GM21528 (cell line): ENCODE data around the gene GLT8D2.

ENCODE experiments used
- ATAC-seq: cut with Tn5 transposase; IDR thresholded peaks from one replicate; pipeline ENCODE4 v1.9.1; 2021; ENCODE audit warnings: mild to moderate bottlenecking, moderate library complexity; ENCODE audit not compliant: unreplicated experiment, low FRiP score

The GLT8D2 gene

DNA sequence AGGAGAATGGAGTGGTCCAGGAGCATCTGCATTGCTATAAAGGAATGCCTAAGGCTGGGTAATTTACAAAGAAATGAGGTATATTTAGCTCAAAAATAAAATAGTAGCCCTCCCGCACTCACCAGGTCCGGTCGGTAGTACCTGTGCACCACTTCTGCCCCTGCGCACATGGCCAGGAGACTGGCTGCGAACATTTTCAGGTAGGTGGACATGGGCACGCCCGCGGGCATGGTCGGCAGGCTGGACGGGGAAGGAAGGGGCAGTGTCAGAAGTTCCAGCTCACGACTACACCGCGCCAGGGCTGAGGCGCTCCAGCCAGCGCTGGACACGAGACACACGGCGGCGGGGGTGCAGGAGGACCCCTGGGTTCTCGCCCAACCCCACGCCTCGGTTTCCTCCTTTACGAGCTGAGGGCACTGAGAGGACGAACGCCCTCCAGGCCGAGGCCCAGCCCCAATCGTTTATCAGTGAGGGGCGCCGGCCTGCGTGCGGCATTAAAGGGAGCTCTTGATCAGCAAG, 93.4 kb downstream of the GLT8D2 start:
- ATAC-seq, result peak; percentile 35

GRCh38 chr12:103955811-103956508, 94.0 kb downstream of the GLT8D2 start:
- ATAC-seq, result no peak

DNA sequence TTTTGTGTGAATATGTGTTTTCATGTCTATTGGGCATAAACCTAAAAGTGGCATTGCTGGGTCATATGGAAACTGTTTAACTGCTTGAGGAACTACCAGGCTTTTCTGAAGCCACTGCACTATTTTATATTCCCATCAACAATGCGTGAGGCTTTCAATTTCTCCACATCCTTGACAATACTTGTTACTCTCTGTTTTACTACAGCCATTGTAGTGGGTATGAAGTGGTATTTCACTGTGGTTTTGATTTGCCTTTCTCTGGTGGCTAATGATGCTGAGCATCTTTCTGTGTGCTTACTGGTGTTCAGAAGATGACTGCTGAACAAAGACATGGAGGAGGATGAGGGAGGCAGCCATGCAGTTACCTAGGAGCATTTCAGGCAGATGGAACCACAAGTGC, 97.5 kb downstream of the GLT8D2 start:
- no peak for ATAC-seq

- ATAC-seq, result no peak
Measured at GRCh38 chr12:103948746-103949406, 101.1 kb downstream of the GLT8D2 start.

DNA sequence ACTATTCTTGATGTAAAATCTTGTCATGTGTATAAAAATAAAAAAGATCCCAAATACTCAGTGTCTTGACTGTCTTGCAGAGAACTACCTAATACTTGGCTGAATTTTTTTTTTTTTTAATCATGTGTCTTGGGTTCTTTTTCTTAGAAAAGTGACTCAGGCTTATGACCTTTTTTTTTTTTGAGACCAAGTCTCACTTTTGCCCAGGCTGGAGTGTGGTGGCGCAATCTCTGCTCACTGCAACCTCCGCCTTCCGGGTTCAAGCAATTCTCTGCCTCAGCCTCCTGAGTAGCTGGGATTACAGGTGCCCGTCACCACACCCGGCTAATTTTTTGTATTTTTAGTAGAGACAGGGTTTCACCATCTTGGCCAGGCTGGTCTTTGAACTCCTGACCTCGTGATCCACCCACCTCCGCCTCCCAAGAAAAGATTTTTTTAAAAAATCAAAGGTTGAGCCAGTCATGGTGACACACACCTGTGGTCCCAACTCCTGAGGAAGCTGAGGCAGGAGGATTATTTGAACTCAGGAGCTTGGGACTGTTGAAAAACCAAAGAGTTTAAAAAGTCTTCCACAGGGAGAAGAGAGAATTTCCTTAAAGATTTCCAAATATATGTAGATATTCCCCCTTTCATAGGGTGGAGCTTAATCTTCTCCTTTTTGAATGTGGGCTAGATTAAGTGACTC, 102.0 kb downstream of the GLT8D2 start:
- no peak for ATAC-seq

- ATAC-seq, result no peak
Measured at GRCh38 chr12:103944964-103945363, 105.0 kb downstream of the GLT8D2 start.
